Neural cell (in vitro differentiated cells): ENCODE measurements around the gene RAD51B. TPM values are rescaled to one million over a fixed set of nuclear protein-coding genes. Genes with fewer than 3 reads are reported as not detected.

Experiments
- H2AFZ ChIP-seq: fragments of 200-600, 300-800 bp; sonication (generic), shearing (Covaris generic); 2 replicates; pipeline ENCODE4 v1.6.0; 2014; ENCODE audit warnings: low read depth, mild to moderate bottlenecking, antibody characterized with exemption, low read length, moderate library complexity
- H3F3A ChIP-seq: fragments of 200-600 bp; shearing (Covaris generic); 2 replicates; pipeline ENCODE4 v1.6.1; 2016; ENCODE audit warnings: mild to moderate bottlenecking, moderate library complexity, mixed read lengths, antibody characterized with exemption, low read length; ENCODE audit not compliant: insufficient read depth, poor library complexity, severe bottlenecking
- H3K27ac ChIP-seq: fragments of 200-600, 300-800 bp; sonication (generic), shearing (Covaris generic); 2 replicates; pipeline ENCODE4 v1.5.1; 2014; ENCODE audit warnings: mild to moderate bottlenecking, low read length, moderate library complexity
- H3K27me3 ChIP-seq: fragments of 300-800, 200-600 bp; sonication (generic), shearing (Covaris generic); 2 replicates; pipeline ENCODE4 v1.6.0; 2014; ENCODE audit warnings: mild to moderate bottlenecking, low read depth, low read length, moderate library complexity; ENCODE audit not compliant: insufficient read depth
- H3K36me3 ChIP-seq: fragments of 300-800, 200-600 bp; sonication (generic), shearing (Covaris generic); 2 replicates; pipeline ENCODE4 v1.5.1; 2014; ENCODE audit warnings: mild to moderate bottlenecking, antibody characterized with exemption, low read length, moderate library complexity; ENCODE audit not compliant: insufficient read depth
- H3K4me2 ChIP-seq: fragments of 300-800, 200-600 bp; sonication (generic), shearing (Covaris generic); 2 replicates; pipeline ENCODE4 v1.6.0; 2014; ENCODE audit warnings: mild to moderate bottlenecking, low read length
- H3K4me3 ChIP-seq: fragments of 300-800, 200-600 bp; sonication (generic), shearing (Covaris generic); 2 replicates; pipeline ENCODE4 v1.5.1; 2014; ENCODE audit warnings: mild to moderate bottlenecking, low read length, moderate library complexity
- H3K79me2 ChIP-seq: fragments of 200-600 bp; shearing (Covaris generic); replicated peaks from 2 replicates; pipeline ENCODE4 v1.6.0; 2014; ENCODE audit warnings: mild to moderate bottlenecking, low read length, moderate library complexity; ENCODE audit not compliant: insufficient read depth
- H3K9ac ChIP-seq: fragments of 300-800, 200-600 bp; sonication (generic), shearing (Covaris generic); 2 replicates; pipeline ENCODE4 v1.6.1; 2016; ENCODE audit warnings: mild to moderate bottlenecking, low read length, mixed read lengths
- H3K9me2 ChIP-seq: fragments of 200-600 bp; shearing (Covaris generic); 2 replicates; pipeline ENCODE4 v1.6.1; 2016; ENCODE audit warnings: mild to moderate bottlenecking, low read length, mixed read lengths; ENCODE audit not compliant: insufficient read depth
- H3K9me3 ChIP-seq: fragments of 200-600, 300-800 bp; sonication (generic), shearing (Covaris generic); 2 replicates; pipeline ENCODE4 v1.6.1; 2016; ENCODE audit warnings: mild to moderate bottlenecking, mixed run types, low read length, moderate library complexity, mixed read lengths
- H4K20me1 ChIP-seq: fragments of 200-600 bp; shearing (Covaris generic); 2 replicates; pipeline ENCODE4 v1.6.1; 2016; ENCODE audit warnings: mild to moderate bottlenecking, mixed run types; ENCODE audit not compliant: insufficient read depth
- EP300 ChIP-seq: fragments of 450-650 bp; conservative IDR thresholded peaks from 2 replicates; pipeline ENCODE4 v1.6.1; 2014; ENCODE audit warnings: antibody characterized with exemption, mild to moderate bottlenecking, moderate library complexity; ENCODE audit not compliant: poor library complexity, severe bottlenecking
- EZH2 ChIP-seq: fragments of 200-600, 300-800 bp; shearing (Covaris generic), sonication (generic); IDR thresholded peaks from 2 replicates; pipeline ENCODE4 v1.6.1; 2014; ENCODE audit warnings: antibody characterized with exemption, low read length, borderline replicate concordance, mild to moderate bottlenecking; ENCODE audit not compliant: insufficient read depth, poor library complexity, severe bottlenecking
- MXI1 ChIP-seq: fragments of 450-650 bp; conservative IDR thresholded peaks from 2 replicates; pipeline ENCODE4 v1.6.1; 2014; ENCODE audit warnings: antibody characterized with exemption, mild to moderate bottlenecking; ENCODE audit not compliant: poor library complexity, severe bottlenecking
- POLR2AphosphoS5 ChIP-seq: IDR thresholded peaks from 2 replicates; pipeline ENCODE4 v1.6.1; 2012
- RAD21 ChIP-seq: fragments of 450-650 bp; conservative IDR thresholded peaks from 2 replicates; pipeline ENCODE4 v1.6.1; 2014; ENCODE audit warnings: antibody characterized with exemption, mild to moderate bottlenecking, moderate library complexity
- SMC3 ChIP-seq: fragments of 450-650 bp; conservative IDR thresholded peaks from 2 replicates; pipeline ENCODE4 v1.6.1; 2014; ENCODE audit warnings: antibody characterized with exemption, mild to moderate bottlenecking, moderate library complexity; ENCODE audit not compliant: poor library complexity
- TAF1 ChIP-seq: IDR thresholded peaks from 2 replicates; pipeline ENCODE4 v1.6.1; 2012; ENCODE audit warnings: low read depth
- polyA plus RNA-seq: library from polyadenylated mRNA; depleted of rRNA; stranded (reverse); fragments of >200 nt; gene quantifications from 2 replicates; pipeline ENCODE4 v1.2.3, GENCODE V29; 2014
- TF ChIP-seq, protein P1 (sequence below): IDR thresholded peaks from 2 replicates; pipeline ENCODE4 v1.6.1; 2012; ENCODE audit warnings: borderline replicate concordance
- TF ChIP-seq, protein P2 (sequence below): fragments of 450-650 bp; IDR thresholded peaks from 2 replicates; pipeline ENCODE4 v1.5.1; 2014; ENCODE audit warnings: antibody characterized with exemption, mild to moderate bottlenecking, moderate library complexity; ENCODE audit not compliant: poor library complexity, severe bottlenecking

Gene RAD51B
- polyA plus RNA-seq, 1 donor from 2014 or later, result 3.1 TPM

DNA sequence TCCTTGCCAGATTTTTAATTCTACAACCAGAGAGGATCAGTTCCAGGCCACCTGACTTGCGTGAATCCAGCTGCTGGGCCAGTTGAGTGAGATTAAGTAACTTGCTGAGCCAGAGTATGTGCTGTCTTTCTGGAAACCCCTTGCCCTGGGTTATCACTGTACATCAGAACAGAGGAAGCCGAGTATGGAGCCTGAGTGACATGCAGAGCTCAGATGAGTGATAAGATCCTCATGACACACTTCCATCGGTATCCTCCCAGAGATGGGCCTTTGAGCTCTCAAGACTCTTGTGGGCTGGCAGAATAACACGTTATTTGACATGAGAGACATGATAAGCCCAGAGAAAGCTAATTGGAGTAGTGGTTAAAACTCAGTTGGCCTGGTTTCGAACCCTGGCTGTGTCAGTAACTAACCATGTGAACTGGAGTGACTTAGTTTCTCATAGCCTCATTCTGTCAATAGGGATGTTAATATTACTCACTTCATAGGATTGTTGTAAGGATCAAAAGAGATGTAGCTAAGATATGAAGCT is 585.1 kb downstream of the RAD51B start:
- H3F3A ChIP-seq, result no peaks in the 10 kb centered on the region
- no peak overlapping the region for H3K4me2 ChIP-seq

DNA sequence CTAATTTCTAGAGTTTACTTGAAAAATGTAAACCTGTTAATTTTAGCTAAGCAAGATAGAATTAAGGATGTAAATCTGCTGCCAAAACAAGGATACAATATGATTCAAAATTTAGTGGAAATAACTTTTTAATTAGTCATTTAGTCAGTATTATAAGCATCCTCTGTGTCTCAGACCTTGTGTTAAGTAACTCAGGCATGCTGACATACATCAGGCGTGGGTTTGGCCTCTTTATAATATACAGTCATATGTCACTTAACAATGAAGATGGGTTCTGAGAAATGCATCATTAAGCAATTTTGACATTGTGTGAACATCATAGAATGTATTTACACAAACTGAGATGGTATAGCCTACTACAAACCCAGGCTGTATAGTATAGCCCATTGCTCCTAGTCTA is 586.4 kb downstream of the RAD51B start:
- no peaks in the 10 kb centered on the region for H3K9me2 ChIP-seq
- H3K79me2 ChIP-seq, result no peaks in the 10 kb centered on the region
- no peaks in the 10 kb centered on the region for H3K27me3 ChIP-seq
- no peak overlapping the region for H2AFZ ChIP-seq
- H4K20me1 ChIP-seq, result no peaks in the 10 kb centered on the region
- H3K27ac ChIP-seq, result no peak overlapping the region
- no peaks in the 10 kb centered on the region for H3K36me3 ChIP-seq
- no peak overlapping the region for H3K9ac ChIP-seq
- H3K9me3 ChIP-seq, result no peaks in the 10 kb centered on the region
- no peaks in the 10 kb centered on the region for H3F3A ChIP-seq
- H3K4me2 ChIP-seq, result no peak overlapping the region
- H3K4me3 ChIP-seq, result no peak overlapping the region
- TF ChIP-seq, protein P1, sequence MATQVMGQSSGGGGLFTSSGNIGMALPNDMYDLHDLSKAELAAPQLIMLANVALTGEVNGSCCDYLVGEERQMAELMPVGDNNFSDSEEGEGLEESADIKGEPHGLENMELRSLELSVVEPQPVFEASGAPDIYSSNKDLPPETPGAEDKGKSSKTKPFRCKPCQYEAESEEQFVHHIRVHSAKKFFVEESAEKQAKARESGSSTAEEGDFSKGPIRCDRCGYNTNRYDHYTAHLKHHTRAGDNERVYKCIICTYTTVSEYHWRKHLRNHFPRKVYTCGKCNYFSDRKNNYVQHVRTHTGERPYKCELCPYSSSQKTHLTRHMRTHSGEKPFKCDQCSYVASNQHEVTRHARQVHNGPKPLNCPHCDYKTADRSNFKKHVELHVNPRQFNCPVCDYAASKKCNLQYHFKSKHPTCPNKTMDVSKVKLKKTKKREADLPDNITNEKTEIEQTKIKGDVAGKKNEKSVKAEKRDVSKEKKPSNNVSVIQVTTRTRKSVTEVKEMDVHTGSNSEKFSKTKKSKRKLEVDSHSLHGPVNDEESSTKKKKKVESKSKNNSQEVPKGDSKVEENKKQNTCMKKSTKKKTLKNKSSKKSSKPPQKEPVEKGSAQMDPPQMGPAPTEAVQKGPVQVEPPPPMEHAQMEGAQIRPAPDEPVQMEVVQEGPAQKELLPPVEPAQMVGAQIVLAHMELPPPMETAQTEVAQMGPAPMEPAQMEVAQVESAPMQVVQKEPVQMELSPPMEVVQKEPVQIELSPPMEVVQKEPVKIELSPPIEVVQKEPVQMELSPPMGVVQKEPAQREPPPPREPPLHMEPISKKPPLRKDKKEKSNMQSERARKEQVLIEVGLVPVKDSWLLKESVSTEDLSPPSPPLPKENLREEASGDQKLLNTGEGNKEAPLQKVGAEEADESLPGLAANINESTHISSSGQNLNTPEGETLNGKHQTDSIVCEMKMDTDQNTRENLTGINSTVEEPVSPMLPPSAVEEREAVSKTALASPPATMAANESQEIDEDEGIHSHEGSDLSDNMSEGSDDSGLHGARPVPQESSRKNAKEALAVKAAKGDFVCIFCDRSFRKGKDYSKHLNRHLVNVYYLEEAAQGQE, result no peak
- TF ChIP-seq SMC3 (no peak), POLR2AphosphoS5 (no peak), EP300 (no peak), TAF1 (no peak), MXI1 (no peak), RAD21 (no peak), EZH2 (no peak)
- TF ChIP-seq, protein P2, sequence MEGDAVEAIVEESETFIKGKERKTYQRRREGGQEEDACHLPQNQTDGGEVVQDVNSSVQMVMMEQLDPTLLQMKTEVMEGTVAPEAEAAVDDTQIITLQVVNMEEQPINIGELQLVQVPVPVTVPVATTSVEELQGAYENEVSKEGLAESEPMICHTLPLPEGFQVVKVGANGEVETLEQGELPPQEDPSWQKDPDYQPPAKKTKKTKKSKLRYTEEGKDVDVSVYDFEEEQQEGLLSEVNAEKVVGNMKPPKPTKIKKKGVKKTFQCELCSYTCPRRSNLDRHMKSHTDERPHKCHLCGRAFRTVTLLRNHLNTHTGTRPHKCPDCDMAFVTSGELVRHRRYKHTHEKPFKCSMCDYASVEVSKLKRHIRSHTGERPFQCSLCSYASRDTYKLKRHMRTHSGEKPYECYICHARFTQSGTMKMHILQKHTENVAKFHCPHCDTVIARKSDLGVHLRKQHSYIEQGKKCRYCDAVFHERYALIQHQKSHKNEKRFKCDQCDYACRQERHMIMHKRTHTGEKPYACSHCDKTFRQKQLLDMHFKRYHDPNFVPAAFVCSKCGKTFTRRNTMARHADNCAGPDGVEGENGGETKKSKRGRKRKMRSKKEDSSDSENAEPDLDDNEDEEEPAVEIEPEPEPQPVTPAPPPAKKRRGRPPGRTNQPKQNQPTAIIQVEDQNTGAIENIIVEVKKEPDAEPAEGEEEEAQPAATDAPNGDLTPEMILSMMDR, result no peak

More for the DNA sequence above, 585.1 kb downstream of the RAD51B start:
- Histone ChIP-seq H3K36me3 (no peaks in the 10 kb centered on the region), H3K79me2 (no peaks in the 10 kb centered on the region), H3K4me3 (no peak overlapping the region), H2AFZ (no peak overlapping the region), H3K9me3 (no peaks in the 10 kb centered on the region), H3K27ac (no peak overlapping the region), H4K20me1 (no peaks in the 10 kb centered on the region), H3K9me2 (no peaks in the 10 kb centered on the region), H3K27me3 (no peaks in the 10 kb centered on the region), H3K9ac (no peak overlapping the region)
- TF ChIP-seq SMC3, result no peak
- TF ChIP-seq POLR2AphosphoS5, result no peak
- TF ChIP-seq RAD21, result no peak
- TF ChIP-seq, protein P2, result no peak
